Liver (tissue), 9 donors: ENCODE measurements around the gene PPM1L. TPM values are rescaled to one million over a fixed set of nuclear protein-coding genes. Genes with fewer than 3 reads are reported as not detected.

Experiments
- DNase-seq: peaks from one replicate; pipeline ENCODE4 v3.0.0-alpha.2; 2017; ENCODE audit warnings: low spot score
- H3K27ac ChIP-seq, 2 donors: one replicate each; pipeline ENCODE4 v1.7.0; 2013; ENCODE audit warnings: inconsistent platforms in 2 of 2, low read length in 2 of 2, control low read depth in 1 of 2, low read depth in 1 of 2, mild to moderate bottlenecking in 1 of 2
- H3K27me3 ChIP-seq, 4 donors: one replicate each; pipeline versions ENCODE4 v1.6.1 to v1.7.0; 2013; ENCODE audit warnings: low read length in 3 of 4, inconsistent platforms in 1 of 4, mild to moderate bottlenecking in 1 of 4, moderate library complexity in 1 of 4; ENCODE audit not compliant: control insufficient read depth in 4 of 4, insufficient read depth in 4 of 4
- H3K36me3 ChIP-seq, 4 donors: one replicate each; pipeline versions ENCODE4 v1.6.1 to v1.7.0; 2013; ENCODE audit warnings: low read length in 3 of 4, mild to moderate bottlenecking in 3 of 4, low read depth in 1 of 4, moderate library complexity in 1 of 4; ENCODE audit not compliant: control insufficient read depth in 4 of 4, insufficient read depth in 3 of 4
- H3K4me1 ChIP-seq, 4 donors: one replicate each; pipeline versions ENCODE4 v1.6.1 to v1.7.0; 2013; ENCODE audit warnings: low read length in 3 of 4, mild to moderate bottlenecking in 3 of 4, moderate library complexity in 1 of 4; ENCODE audit not compliant: control insufficient read depth in 4 of 4, insufficient read depth in 4 of 4
- H3K4me3 ChIP-seq, 3 donors: one replicate each; pipeline versions ENCODE4 v1.6.1 to v1.7.0; 2013; ENCODE audit warnings: low read length in 3 of 3, control low read depth in 1 of 3, low read depth in 1 of 3, mild to moderate bottlenecking in 1 of 3
- H3K9ac ChIP-seq, 2 donors: one replicate each; pipeline ENCODE4 v1.7.0; 2013; ENCODE audit warnings: low read length in 2 of 2, mild to moderate bottlenecking in 2 of 2, moderate library complexity in 2 of 2, control low read depth in 1 of 2, low read depth in 1 of 2
- H3K9me3 ChIP-seq, 4 donors: one replicate each; pipeline versions ENCODE4 v1.6.1 to v1.7.0; 2013; ENCODE audit warnings: low read length in 3 of 4; ENCODE audit not compliant: control insufficient read depth in 4 of 4
- ATF3 ChIP-seq: IDR thresholded peaks from 2 replicates; pipeline ENCODE4 v1.6.1; 2016; ENCODE audit warnings: antibody characterized with exemption
- EGR1 ChIP-seq, 2 donors: IDR thresholded peaks; 2 replicates each; pipeline ENCODE4 v1.6.1; 2016 to 2018; ENCODE audit warnings: antibody characterized with exemption in 2 of 2, low read depth in 2 of 2
- FOXA1 ChIP-seq: IDR thresholded peaks from 2 replicates; pipeline ENCODE4 v1.6.1; 2016; ENCODE audit warnings: antibody characterized with exemption
- FOXA2 ChIP-seq: IDR thresholded peaks from 2 replicates; pipeline ENCODE4 v1.6.1; 2016; ENCODE audit warnings: antibody characterized with exemption
- HNF4A ChIP-seq, 2 donors: conservative IDR thresholded peaks; 2 replicates each; pipeline ENCODE4 v1.6.1; 2016; ENCODE audit warnings: antibody characterized with exemption in 2 of 2, mild to moderate bottlenecking in 2 of 2
- HNF4G ChIP-seq: IDR thresholded peaks from 2 replicates; pipeline ENCODE4 v1.6.1; 2016; ENCODE audit warnings: antibody characterized with exemption
- JUND ChIP-seq, 2 donors: IDR thresholded peaks; 2 replicates each; pipeline ENCODE4 v1.6.1; 2016; ENCODE audit warnings: antibody characterized with exemption in 2 of 2
- MAX ChIP-seq: IDR thresholded peaks from 2 replicates; pipeline ENCODE4 v1.6.1; 2016; ENCODE audit warnings: antibody characterized with exemption
- NR2F2 ChIP-seq: IDR thresholded peaks from 2 replicates; pipeline ENCODE4 v1.6.1; 2016; ENCODE audit warnings: antibody characterized with exemption
- RAD21 ChIP-seq, 2 donors: IDR thresholded peaks; 2 replicates each; pipeline ENCODE4 v1.6.1; 2016; ENCODE audit warnings: antibody characterized with exemption in 2 of 2, mild to moderate bottlenecking in 2 of 2
- REST ChIP-seq: IDR thresholded peaks from 2 replicates; pipeline ENCODE4 v1.6.1; 2016; ENCODE audit warnings: antibody characterized with exemption, mild to moderate bottlenecking
- RXRA ChIP-seq, 2 donors: IDR thresholded peaks; 2 replicates each; pipeline ENCODE4 v1.6.1; 2017 to 2018; ENCODE audit warnings: antibody characterized with exemption in 2 of 2, mild to moderate bottlenecking in 1 of 2
- TAF1 ChIP-seq: conservative IDR thresholded peaks from 2 replicates; pipeline ENCODE4 v1.6.1; 2016; ENCODE audit warnings: antibody characterized with exemption, mild to moderate bottlenecking
- YY1 ChIP-seq: IDR thresholded peaks from 2 replicates; pipeline ENCODE4 v1.6.1; 2016; ENCODE audit warnings: antibody characterized with exemption, mild to moderate bottlenecking
- WGBS: extraction: QIAGEN DNeasy Blood & Tissue Kit; methylation state at CpG from one replicate; pipeline ENCODE4 v1.1.7; 2013; 5-methylcytosine and 5-hydroxymethylcytosine counted together
- polyA plus RNA-seq, 2 donors: library from polyadenylated mRNA; stranded (reverse) in 1 of 2; unstranded in 1 of 2; fragments of 200-250 nt in 1 of 2; fragments of >200 nt in 1 of 2; fragmentation: Nextera tagmentation in 1 of 2; extraction: Ambion mirVana in 1 of 2; gene quantifications; one replicate each; pipeline versions ENCODE4 v1.2.1 to v1.2.3, GENCODE V29; 2013 to 2015
- total RNA-seq, 2 donors: library from RNA; depleted of rRNA; stranded (reverse); fragments of >200 nt; gene quantifications; one replicate each; pipeline ENCODE4 v1.2.3, GENCODE V29; 2014
- TF ChIP-seq, protein P1 (sequence below): IDR thresholded peaks from 2 replicates; pipeline ENCODE4 v1.6.1; 2016; ENCODE audit warnings: antibody characterized with exemption
- TF ChIP-seq, protein P2 (sequence below): fragments of 150-350 bp; IDR thresholded peaks from 2 replicates; pipeline ENCODE4 v1.5.1; 2017; ENCODE audit warnings: improper control_type of control experiment, low read depth, low read length; ENCODE audit not compliant: missing input control
- donor health status: healthy.
- donor health status: healthy.
- donor health status: healthy.
- donor health status: healthy.
- donor health status: healthy.

The PPM1L gene
- total and polyA plus RNA-seq, 4 donors: 1.6 to 8.5 (median 4.8) TPM

GRCh38 chr3:160778480-160778879, 22.4 kb downstream of the PPM1L start:
- WGBS: 86% methylated on average over 1 of the region's 1 CpG
- no peaks in the 10 kb centered on the region for H3K36me3 ChIP-seq
- H3K4me3 ChIP-seq: no peak overlapping the region
- H3K9me3 ChIP-seq: no peaks in the 10 kb centered on the region
- H3K27me3 ChIP-seq: no peaks in the 10 kb centered on the region
- H3K9ac ChIP-seq: no peak overlapping the region
- DNase-seq: no peak
- no peaks in the 10 kb centered on the region for H3K4me1 ChIP-seq
- TF ChIP-seq RXRA (IDR thresholded peaks at IDR 0.05) (no peak), MAX (no peak)
- H3K27ac ChIP-seq: no peak overlapping the region

DNA sequence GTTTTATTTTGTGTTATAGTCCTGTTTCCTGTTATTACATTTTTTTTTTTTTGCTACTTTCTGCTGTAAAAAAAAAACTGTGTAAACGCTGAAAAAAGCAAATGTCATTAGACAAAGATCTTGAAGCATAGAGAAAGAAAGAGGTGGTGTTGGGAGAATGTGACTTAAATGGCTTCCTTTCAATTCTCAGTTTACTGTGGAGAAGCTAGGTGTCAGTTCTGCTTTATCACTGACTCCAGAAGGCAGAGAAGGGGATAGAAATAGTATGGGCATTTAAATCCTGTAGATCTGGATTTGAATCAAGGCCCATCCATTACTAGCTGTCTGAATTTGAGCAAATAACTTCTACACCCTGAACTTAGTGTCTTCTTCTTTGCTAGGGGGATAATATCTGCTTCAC, 23.0 kb downstream of the PPM1L start:
- H3K9ac ChIP-seq: no peak overlapping the region
- no peak for DNase-seq
- no peaks in the 10 kb centered on the region for H3K9me3 ChIP-seq
- H3K27ac ChIP-seq: no peak overlapping the region
- WGBS: 72% methylated on average over 1 of the region's 1 CpG
- no peak overlapping the region for H3K4me3 ChIP-seq
- H3K4me1 ChIP-seq: no peaks in the 10 kb centered on the region
- no peaks in the 10 kb centered on the region for H3K27me3 ChIP-seq
- no peaks in the 10 kb centered on the region for H3K36me3 ChIP-seq
- TF ChIP-seq YY1 (no peak), ATF3 (no peak), FOXA1 (no peak), HNF4A (conservative IDR thresholded peaks at IDR 0.05) (no peak), RXRA (IDR thresholded peaks at IDR 0.05) (no peak), MAX (no peak), NR2F2 (no peak), HNF4G (no peak), REST (no peak), EGR1 (IDR thresholded peaks at IDR 0.05; ENCODE audit: low read depth in 2 of 2) (no peak), FOXA2 (no peak), RAD21 (IDR thresholded peaks at IDR 0.05) (no peak), TAF1 (no peak), JUND (IDR thresholded peaks at IDR 0.05) (no peak)
- TF ChIP-seq, protein P1, sequence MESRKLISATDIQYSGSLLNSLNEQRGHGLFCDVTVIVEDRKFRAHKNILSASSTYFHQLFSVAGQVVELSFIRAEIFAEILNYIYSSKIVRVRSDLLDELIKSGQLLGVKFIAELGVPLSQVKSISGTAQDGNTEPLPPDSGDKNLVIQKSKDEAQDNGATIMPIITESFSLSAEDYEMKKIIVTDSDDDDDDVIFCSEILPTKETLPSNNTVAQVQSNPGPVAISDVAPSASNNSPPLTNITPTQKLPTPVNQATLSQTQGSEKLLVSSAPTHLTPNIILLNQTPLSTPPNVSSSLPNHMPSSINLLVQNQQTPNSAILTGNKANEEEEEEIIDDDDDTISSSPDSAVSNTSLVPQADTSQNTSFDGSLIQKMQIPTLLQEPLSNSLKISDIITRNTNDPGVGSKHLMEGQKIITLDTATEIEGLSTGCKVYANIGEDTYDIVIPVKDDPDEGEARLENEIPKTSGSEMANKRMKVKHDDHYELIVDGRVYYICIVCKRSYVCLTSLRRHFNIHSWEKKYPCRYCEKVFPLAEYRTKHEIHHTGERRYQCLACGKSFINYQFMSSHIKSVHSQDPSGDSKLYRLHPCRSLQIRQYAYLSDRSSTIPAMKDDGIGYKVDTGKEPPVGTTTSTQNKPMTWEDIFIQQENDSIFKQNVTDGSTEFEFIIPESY: no peak
- TF ChIP-seq, protein P2, sequence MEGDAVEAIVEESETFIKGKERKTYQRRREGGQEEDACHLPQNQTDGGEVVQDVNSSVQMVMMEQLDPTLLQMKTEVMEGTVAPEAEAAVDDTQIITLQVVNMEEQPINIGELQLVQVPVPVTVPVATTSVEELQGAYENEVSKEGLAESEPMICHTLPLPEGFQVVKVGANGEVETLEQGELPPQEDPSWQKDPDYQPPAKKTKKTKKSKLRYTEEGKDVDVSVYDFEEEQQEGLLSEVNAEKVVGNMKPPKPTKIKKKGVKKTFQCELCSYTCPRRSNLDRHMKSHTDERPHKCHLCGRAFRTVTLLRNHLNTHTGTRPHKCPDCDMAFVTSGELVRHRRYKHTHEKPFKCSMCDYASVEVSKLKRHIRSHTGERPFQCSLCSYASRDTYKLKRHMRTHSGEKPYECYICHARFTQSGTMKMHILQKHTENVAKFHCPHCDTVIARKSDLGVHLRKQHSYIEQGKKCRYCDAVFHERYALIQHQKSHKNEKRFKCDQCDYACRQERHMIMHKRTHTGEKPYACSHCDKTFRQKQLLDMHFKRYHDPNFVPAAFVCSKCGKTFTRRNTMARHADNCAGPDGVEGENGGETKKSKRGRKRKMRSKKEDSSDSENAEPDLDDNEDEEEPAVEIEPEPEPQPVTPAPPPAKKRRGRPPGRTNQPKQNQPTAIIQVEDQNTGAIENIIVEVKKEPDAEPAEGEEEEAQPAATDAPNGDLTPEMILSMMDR: no peak
